A673 (cell line): ENCODE data around the gene RERE.

Experiments used
- EZH2 ChIP-seq: fragments of 200-600 bp; sonication (generic); IDR thresholded peaks from 2 replicates; pipeline ENCODE4 v1.6.1; 2017; ENCODE audit warnings: borderline replicate concordance, low read depth, mild to moderate bottlenecking, mixed read lengths, antibody characterized with exemption, low read length; ENCODE audit not compliant: poor library complexity, severe bottlenecking
- TF ChIP-seq, protein P1 (sequence below): fragments of 300-800, 200-600 bp; sonication (generic); conservative IDR thresholded peaks from 2 replicates; pipeline ENCODE4 v1.5.1; 2017; ENCODE audit warnings: low read depth, mild to moderate bottlenecking, antibody characterized with exemption, low read length, moderate library complexity, mixed read lengths

GRCh38 chr1:8679929-8680663 is 137.3 kb downstream of the RERE start:
- TF ChIP-seq EZH2, result no peak
- TF ChIP-seq, protein P1, sequence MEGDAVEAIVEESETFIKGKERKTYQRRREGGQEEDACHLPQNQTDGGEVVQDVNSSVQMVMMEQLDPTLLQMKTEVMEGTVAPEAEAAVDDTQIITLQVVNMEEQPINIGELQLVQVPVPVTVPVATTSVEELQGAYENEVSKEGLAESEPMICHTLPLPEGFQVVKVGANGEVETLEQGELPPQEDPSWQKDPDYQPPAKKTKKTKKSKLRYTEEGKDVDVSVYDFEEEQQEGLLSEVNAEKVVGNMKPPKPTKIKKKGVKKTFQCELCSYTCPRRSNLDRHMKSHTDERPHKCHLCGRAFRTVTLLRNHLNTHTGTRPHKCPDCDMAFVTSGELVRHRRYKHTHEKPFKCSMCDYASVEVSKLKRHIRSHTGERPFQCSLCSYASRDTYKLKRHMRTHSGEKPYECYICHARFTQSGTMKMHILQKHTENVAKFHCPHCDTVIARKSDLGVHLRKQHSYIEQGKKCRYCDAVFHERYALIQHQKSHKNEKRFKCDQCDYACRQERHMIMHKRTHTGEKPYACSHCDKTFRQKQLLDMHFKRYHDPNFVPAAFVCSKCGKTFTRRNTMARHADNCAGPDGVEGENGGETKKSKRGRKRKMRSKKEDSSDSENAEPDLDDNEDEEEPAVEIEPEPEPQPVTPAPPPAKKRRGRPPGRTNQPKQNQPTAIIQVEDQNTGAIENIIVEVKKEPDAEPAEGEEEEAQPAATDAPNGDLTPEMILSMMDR, result no peak
